Measurements from ENCODE around the gene GTPBP2. TPM values are rescaled to one million over a fixed set of nuclear protein-coding genes. Genes with fewer than 3 reads are reported as not detected.
A peak's percentile ranks its signal among the peaks of the same experiment; 100 is the strongest.

The GTPBP2 gene
- total and polyA plus RNA-seq, 2 of the 13 experiments (the other 11 are each of a cell fraction or from before 2014, with no cell fraction given) = 26.9 to 88.2 TPM

DNA sequence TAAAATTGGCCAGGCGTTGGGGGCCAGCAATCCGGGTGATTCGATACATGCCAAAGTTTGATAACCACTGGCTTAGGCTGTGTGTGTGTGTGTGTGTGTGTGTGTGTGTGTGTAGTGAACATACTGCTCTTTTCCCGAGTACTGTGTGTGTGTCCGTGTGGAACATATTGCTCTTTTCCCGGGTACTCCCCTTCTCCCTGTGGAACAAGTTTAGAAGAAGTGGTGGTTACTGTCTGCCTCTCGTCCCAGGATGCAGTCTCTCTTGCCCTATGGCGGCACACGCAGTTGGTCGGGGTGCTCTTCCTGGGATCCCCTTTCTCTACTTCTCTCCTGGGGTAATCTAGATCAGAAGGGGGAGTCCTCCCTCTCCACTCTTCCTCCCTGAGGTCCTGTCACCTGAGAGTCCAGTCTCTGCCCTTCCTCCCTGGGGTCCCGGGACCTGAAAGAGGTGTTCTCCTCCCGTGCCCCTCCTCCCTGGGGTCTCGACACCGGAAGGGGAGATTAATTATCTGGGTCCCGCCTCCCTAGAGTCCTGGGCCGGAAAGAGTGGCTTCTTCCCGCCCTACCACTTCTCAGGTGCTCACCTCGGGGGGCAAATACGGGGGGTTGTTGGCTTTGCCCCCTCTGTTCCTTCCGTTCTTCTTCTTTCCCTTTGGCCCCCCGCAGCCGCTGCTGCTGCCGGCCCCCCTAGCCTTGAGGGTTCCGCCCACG lies 516 bp downstream of the GTPBP2 start (continued):
- TF ChIP-seq SP5 (CRISPR knock-in tag; IDR thresholded peaks at IDR 0.05; ENCODE audit: borderline replicate concordance, low read depth) (peak; percentile 66; the same call in 1 of the 2 replicates), TBX2 (CRISPR knock-in tag; IDR thresholded peaks at IDR 0.05; ENCODE audit: borderline replicate concordance) (no peak), ZNF18 (CRISPR knock-in tag; IDR thresholded peaks at IDR 0.05; ENCODE audit: insufficient replicate concordance) (no peak), ZZZ3 (CRISPR knock-in tag; IDR thresholded peaks at IDR 0.05; ENCODE audit: borderline replicate concordance) (0 out of 2 replicates have a peak, but pooled peaks have one; percentile 10), ZNF263 (CRISPR knock-in tag; IDR thresholded peaks at IDR 0.05) (peak; percentile 99), ZNF460 (CRISPR knock-in tag; IDR thresholded peaks at IDR 0.05; ENCODE audit: borderline replicate concordance) (no peak), ZNF652 (CRISPR knock-in tag; IDR thresholded peaks at IDR 0.05; ENCODE audit: borderline replicate concordance, low read depth) (0 out of 2 replicates have a peak, but pooled peaks have one; percentile 4), KMT2A (CRISPR knock-in tag; IDR thresholded peaks at IDR 0.05) (0 out of 2 replicates have a peak, but pooled peaks have one; percentile 48), ZFP82 (CRISPR knock-in tag; IDR thresholded peaks at IDR 0.05; ENCODE audit: borderline replicate concordance) (no peak), SIN3A (IDR thresholded peaks at IDR 0.05; ENCODE audit: borderline replicate concordance, low read depth, low read length) (peak; percentile 45; the same call in 1 of the 2 replicates), ZBTB10 (CRISPR knock-in tag; IDR thresholded peaks at IDR 0.05; ENCODE audit: borderline replicate concordance) (peak; percentile 46; the same call in 1 of the 2 replicates)
- TF ChIP-seq, protein P1, sequence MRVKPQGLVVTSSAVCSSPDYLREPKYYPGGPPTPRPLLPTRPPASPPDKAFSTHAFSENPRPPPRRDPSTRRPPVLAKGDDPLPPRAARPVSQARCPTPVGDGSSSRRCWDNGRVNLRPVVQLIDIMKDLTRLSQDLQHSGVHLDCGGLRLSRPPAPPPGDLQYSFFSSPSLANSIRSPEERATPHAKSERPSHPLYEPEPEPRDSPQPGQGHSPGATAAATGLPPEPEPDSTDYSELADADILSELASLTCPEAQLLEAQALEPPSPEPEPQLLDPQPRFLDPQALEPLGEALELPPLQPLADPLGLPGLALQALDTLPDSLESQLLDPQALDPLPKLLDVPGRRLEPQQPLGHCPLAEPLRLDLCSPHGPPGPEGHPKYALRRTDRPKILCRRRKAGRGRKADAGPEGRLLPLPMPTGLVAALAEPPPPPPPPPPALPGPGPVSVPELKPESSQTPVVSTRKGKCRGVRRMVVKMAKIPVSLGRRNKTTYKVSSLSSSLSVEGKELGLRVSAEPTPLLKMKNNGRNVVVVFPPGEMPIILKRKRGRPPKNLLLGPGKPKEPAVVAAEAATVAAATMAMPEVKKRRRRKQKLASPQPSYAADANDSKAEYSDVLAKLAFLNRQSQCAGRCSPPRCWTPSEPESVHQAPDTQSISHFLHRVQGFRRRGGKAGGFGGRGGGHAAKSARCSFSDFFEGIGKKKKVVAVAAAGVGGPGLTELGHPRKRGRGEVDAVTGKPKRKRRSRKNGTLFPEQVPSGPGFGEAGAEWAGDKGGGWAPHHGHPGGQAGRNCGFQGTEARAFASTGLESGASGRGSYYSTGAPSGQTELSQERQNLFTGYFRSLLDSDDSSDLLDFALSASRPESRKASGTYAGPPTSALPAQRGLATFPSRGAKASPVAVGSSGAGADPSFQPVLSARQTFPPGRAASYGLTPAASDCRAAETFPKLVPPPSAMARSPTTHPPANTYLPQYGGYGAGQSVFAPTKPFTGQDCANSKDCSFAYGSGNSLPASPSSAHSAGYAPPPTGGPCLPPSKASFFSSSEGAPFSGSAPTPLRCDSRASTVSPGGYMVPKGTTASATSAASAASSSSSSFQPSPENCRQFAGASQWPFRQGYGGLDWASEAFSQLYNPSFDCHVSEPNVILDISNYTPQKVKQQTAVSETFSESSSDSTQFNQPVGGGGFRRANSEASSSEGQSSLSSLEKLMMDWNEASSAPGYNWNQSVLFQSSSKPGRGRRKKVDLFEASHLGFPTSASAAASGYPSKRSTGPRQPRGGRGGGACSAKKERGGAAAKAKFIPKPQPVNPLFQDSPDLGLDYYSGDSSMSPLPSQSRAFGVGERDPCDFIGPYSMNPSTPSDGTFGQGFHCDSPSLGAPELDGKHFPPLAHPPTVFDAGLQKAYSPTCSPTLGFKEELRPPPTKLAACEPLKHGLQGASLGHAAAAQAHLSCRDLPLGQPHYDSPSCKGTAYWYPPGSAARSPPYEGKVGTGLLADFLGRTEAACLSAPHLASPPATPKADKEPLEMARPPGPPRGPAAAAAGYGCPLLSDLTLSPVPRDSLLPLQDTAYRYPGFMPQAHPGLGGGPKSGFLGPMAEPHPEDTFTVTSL (CRISPR knock-in tag; IDR thresholded peaks at IDR 0.05; ENCODE audit: borderline replicate concordance) = no peak
- TF ChIP-seq, protein P2, sequence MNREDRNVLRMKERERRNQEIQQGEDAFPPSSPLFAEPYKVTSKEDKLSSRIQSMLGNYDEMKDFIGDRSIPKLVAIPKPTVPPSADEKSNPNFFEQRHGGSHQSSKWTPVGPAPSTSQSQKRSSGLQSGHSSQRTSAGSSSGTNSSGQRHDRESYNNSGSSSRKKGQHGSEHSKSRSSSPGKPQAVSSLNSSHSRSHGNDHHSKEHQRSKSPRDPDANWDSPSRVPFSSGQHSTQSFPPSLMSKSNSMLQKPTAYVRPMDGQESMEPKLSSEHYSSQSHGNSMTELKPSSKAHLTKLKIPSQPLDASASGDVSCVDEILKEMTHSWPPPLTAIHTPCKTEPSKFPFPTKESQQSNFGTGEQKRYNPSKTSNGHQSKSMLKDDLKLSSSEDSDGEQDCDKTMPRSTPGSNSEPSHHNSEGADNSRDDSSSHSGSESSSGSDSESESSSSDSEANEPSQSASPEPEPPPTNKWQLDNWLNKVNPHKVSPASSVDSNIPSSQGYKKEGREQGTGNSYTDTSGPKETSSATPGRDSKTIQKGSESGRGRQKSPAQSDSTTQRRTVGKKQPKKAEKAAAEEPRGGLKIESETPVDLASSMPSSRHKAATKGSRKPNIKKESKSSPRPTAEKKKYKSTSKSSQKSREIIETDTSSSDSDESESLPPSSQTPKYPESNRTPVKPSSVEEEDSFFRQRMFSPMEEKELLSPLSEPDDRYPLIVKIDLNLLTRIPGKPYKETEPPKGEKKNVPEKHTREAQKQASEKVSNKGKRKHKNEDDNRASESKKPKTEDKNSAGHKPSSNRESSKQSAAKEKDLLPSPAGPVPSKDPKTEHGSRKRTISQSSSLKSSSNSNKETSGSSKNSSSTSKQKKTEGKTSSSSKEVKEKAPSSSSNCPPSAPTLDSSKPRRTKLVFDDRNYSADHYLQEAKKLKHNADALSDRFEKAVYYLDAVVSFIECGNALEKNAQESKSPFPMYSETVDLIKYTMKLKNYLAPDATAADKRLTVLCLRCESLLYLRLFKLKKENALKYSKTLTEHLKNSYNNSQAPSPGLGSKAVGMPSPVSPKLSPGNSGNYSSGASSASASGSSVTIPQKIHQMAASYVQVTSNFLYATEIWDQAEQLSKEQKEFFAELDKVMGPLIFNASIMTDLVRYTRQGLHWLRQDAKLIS (CRISPR knock-in tag; IDR thresholded peaks at IDR 0.05) = 0 out of 2 replicates have a peak, but pooled peaks have one; percentile 21
